ENCODE measurements around the gene ZMYM4. TPM values are rescaled to one million over a fixed set of nuclear protein-coding genes. Genes with fewer than 3 reads are reported as not detected.

ZMYM4 gene
- total and polyA plus RNA-seq, 11 donors = 8.0 to 44.3 (median 32.2) TPM

DNA sequence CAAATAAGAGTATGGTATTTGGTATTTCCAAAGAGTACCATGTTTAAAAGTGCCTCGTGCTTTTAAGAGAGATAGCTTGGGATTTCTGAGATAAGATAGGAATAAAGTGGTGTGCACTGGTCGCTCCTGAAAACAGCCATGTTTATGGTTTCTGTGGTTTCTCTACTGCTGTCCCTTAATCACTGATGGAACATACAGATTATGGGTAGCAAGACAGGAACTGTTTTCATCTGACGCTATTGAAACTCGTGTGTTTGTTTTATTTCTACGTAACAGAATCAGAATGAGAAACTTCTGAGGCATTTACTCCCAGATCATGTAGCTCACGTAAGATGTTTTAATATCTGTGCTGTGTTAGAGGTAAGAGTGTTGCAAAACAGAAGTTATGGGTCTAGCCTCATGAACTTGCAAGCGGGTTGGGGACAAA lies 162.7 kb downstream of the ZMYM4 start:
- intact Hi-C loops (cut with DNase I) = no loop called here
- 71 to 80% (median 77%) methylated on average over 7 of the region's 7 CpGs for WGBS, 4 donors
- Histone ChIP-seq H3K27ac (no peak overlapping the region), H3K27me3 (no peaks in the 10 kb centered on the region), H3K4me1 (no peaks in the 10 kb centered on the region), H3K9me3 (no peaks in the 10 kb centered on the region), H3K4me3 (no peak overlapping the region), H3K36me3 (peaks cover 0 to 58% (median 41%) of the 10 kb centered on the region in 9 donors)
- TF ChIP-seq POLR2A (IDR thresholded peaks at IDR 0.05) = no peak
- TF ChIP-seq, protein P1, sequence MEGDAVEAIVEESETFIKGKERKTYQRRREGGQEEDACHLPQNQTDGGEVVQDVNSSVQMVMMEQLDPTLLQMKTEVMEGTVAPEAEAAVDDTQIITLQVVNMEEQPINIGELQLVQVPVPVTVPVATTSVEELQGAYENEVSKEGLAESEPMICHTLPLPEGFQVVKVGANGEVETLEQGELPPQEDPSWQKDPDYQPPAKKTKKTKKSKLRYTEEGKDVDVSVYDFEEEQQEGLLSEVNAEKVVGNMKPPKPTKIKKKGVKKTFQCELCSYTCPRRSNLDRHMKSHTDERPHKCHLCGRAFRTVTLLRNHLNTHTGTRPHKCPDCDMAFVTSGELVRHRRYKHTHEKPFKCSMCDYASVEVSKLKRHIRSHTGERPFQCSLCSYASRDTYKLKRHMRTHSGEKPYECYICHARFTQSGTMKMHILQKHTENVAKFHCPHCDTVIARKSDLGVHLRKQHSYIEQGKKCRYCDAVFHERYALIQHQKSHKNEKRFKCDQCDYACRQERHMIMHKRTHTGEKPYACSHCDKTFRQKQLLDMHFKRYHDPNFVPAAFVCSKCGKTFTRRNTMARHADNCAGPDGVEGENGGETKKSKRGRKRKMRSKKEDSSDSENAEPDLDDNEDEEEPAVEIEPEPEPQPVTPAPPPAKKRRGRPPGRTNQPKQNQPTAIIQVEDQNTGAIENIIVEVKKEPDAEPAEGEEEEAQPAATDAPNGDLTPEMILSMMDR (IDR thresholded peaks at IDR 0.05) = no peak
- no peak for DNase-seq
- ATAC-seq = no peak

- no peak overlapping the region for H3K4me3 ChIP-seq
- no peaks in the 10 kb centered on the region for H3K9me3 ChIP-seq
- TF ChIP-seq POLR2A (IDR thresholded peaks at IDR 0.05) = no peak
- TF ChIP-seq, protein P1 (IDR thresholded peaks at IDR 0.05) = no peak
- no peaks in the 10 kb centered on the region for H3K4me1 ChIP-seq
- H3K27ac ChIP-seq = no peak overlapping the region
- 91 to 95% (median 94%) methylated on average over 10 of the region's 10 CpGs for WGBS, 4 donors
- H3K36me3 ChIP-seq = peaks cover 0 to 60% (median 49%) of the 10 kb centered on the region in 9 donors
- intact Hi-C loops (cut with DNase I) = no loop called here
- DNase-seq (no peak), ATAC-seq (no peak)
- no peaks in the 10 kb centered on the region for H3K27me3 ChIP-seq
Measured at GRCh38 chr1:35432231-35432630, 163.7 kb downstream of the ZMYM4 start.

DNA sequence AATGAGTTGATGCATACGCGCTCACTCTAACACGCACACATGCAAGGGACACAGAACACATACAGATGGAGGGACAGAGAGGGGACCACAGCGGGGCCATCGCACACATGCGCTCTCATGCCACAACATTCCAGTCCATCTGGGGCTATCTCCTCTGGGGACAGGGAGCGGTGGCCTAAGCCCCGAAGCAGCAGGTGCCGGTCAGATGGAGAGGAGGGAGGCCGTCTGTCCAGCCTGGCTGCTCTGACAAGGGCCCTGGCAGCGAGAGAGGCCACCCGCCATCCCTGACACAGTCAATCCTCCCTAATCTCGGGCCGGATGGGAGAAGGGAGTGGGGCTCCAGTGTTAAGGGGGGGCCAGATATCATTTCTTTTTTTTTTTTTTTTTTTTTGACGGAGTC lies 165.2 kb downstream of the ZMYM4 start:
- DNase-seq = no peak
- no peaks in the 10 kb centered on the region for H3K9me3 ChIP-seq
- H3K27me3 ChIP-seq = no peaks in the 10 kb centered on the region

GRCh38 chr1:35434703-35435102 lies 166.2 kb downstream of the ZMYM4 start:
- 83 to 93% (median 90%) methylated on average over 6 to 12 of the region's 12 CpGs for WGBS, 4 donors
- ATAC-seq = no peak
- no peak overlapping the region for H3K27ac ChIP-seq
- no peaks in the 10 kb centered on the region for H3K9me3 ChIP-seq
- TF ChIP-seq, protein P1 (IDR thresholded peaks at IDR 0.05) = no peak
- TF ChIP-seq POLR2A (IDR thresholded peaks at IDR 0.05) = no peak
- H3K27me3 ChIP-seq = no peaks in the 10 kb centered on the region
- no peak overlapping the region for H3K4me3 ChIP-seq
- H3K36me3 ChIP-seq = peaks cover 0 to 83% (median 67%) of the 10 kb centered on the region in 9 donors
- no peaks in the 10 kb centered on the region for H3K4me1 ChIP-seq
- DNase-seq = no peak
- intact Hi-C loops (cut with DNase I) = no loop called here

More for the DNA sequence above, 165.2 kb downstream of the ZMYM4 start:
- H3K27ac ChIP-seq = no peak overlapping the region
- H3K36me3 ChIP-seq = peaks cover 0 to 74% (median 58%) of the 10 kb centered on the region in 9 donors
- 81 to 89% (median 87%) methylated on average over 14 to 15 of the region's 15 CpGs for WGBS, 4 donors
- H3K4me1 ChIP-seq = no peaks in the 10 kb centered on the region
- no peak overlapping the region for H3K4me3 ChIP-seq
- peak in 1 of 4 donors; percentile 5 for ATAC-seq
- TF ChIP-seq, protein P1 (IDR thresholded peaks at IDR 0.05) = no peak
- no peak for TF ChIP-seq POLR2A (IDR thresholded peaks at IDR 0.05)
- intact Hi-C loops (cut with DNase I) = no loop called here
